ENCODE results near the gene WFDC8. TPM values are rescaled to one million over a fixed set of nuclear protein-coding genes. Genes with fewer than 3 reads are reported as not detected.
"Not testable (repeated sequence)": the region's sequence is repeated elsewhere in the genome, so short reads cannot be mapped to it uniquely, and the experiment has no call there.

The WFDC8 gene
- total RNA-seq, 1 donor from 2014 or later, result not detected

DNA sequence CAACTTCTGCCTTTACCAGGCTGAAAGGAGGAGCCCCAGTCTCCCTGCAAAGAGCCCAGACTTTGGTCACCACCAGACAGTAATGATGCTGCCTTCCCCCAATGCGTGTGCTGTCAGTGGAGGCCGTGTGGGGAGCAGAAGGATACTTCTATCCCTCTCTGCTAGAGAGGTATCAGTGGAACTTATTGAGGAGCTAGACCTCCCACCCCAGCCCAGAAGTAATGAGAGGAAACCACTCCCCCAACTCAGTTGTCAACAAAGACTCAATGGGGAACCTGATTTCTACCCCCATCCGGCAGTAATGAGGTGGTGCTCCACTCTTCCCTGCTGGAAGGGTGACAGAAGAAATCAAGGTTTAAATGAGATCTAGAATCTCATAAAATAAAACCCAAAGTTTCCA lies 4.4 kb upstream of the WFDC8 start:
- no peak overlapping the region for H3K4me3 ChIP-seq (ENCODE audit: low read depth, low read length)
- TF ChIP-seq, protein P1, sequence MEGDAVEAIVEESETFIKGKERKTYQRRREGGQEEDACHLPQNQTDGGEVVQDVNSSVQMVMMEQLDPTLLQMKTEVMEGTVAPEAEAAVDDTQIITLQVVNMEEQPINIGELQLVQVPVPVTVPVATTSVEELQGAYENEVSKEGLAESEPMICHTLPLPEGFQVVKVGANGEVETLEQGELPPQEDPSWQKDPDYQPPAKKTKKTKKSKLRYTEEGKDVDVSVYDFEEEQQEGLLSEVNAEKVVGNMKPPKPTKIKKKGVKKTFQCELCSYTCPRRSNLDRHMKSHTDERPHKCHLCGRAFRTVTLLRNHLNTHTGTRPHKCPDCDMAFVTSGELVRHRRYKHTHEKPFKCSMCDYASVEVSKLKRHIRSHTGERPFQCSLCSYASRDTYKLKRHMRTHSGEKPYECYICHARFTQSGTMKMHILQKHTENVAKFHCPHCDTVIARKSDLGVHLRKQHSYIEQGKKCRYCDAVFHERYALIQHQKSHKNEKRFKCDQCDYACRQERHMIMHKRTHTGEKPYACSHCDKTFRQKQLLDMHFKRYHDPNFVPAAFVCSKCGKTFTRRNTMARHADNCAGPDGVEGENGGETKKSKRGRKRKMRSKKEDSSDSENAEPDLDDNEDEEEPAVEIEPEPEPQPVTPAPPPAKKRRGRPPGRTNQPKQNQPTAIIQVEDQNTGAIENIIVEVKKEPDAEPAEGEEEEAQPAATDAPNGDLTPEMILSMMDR (IDR thresholded peaks at IDR 0.05; ENCODE audit: insufficient read depth, low read length, poor library complexity, severe bottlenecking), result no peak
- H3K27me3 ChIP-seq (ENCODE audit: control insufficient read depth, insufficient read depth, low read length), result peaks cover 3% of the 10 kb centered on the region
- no peak for DNase-seq (ENCODE audit: low read depth)
- H3K36me3 ChIP-seq (ENCODE audit: control insufficient read depth, insufficient read depth, low read length), result no peaks in the 10 kb centered on the region

DNA sequence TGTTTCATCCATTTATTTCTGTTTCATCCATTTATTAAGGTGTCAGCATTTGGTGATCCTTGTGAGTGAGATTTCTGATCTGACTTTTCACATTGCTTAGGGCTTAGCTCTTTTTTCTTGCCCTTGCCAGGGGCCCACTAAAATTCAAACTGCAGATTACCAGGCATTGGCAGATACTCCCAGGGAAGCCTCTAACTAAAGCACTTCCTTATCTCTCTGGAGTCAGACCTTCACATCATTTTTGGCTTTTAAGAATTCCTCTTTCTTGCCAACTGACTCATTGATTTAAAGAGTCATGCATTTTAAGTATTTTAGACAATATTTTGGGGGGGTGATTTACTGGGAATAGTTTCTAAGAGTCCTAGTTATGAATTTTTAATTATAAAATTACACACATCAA lies 2.6 kb upstream of the WFDC8 start:
- TF ChIP-seq, protein P1 (IDR thresholded peaks at IDR 0.05; ENCODE audit: insufficient read depth, low read length, poor library complexity, severe bottlenecking), result no peak
- H3K36me3 ChIP-seq (ENCODE audit: control insufficient read depth, insufficient read depth, low read length), result no peaks in the 10 kb centered on the region
- no peak for DNase-seq (ENCODE audit: low read depth)
- peaks cover 3% of the 10 kb centered on the region for H3K27me3 ChIP-seq (ENCODE audit: control insufficient read depth, insufficient read depth, low read length)
- no peak overlapping the region for H3K4me3 ChIP-seq (ENCODE audit: low read depth, low read length)

DNA sequence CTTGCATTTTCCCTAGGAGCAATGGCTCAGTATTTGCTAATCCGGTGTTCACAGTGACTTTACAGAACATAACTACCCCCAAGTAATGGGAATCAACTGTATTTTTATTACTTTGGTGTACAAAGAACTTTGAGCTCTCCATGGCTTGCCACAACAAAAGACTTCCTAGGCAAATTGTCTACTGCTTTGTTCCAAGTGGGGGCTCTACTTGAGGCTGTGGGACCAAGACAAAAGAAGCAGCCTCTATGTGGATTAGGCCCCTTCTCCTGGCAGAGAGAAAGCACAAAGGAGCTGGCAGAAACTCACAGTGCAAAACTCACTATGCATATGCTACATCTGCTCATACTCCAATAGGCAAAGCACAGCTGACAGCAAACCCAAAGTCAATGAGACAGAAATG lies 853 bp downstream of the WFDC8 start:
- no peaks in the 10 kb centered on the region for H3K36me3 ChIP-seq (ENCODE audit: control insufficient read depth, insufficient read depth, low read length)
- no peak for DNase-seq (ENCODE audit: low read depth)
- TF ChIP-seq, protein P1 (IDR thresholded peaks at IDR 0.05; ENCODE audit: insufficient read depth, low read length, poor library complexity, severe bottlenecking), result no peak
- H3K4me3 ChIP-seq (ENCODE audit: low read depth, low read length), result no peak overlapping the region
- peaks cover 3% of the 10 kb centered on the region for H3K27me3 ChIP-seq (ENCODE audit: control insufficient read depth, insufficient read depth, low read length)

DNA sequence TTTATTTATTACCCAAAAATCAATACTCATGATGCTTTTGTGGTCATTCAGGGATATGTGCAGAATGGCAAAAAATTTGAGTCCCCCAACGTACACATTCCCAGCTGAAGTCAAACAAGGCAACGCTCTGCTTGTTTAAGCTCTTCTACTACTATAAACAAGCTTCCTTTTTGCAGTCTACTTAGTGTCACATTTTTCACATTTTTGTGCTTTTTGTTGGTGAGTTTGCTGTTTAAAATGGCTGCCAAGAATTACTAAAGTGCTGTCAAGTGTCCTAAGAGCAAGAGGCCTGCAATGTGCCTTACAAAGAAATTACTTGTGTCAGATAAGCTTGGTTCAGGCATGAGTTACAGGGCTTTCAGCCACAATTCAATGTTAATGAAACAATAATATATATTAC lies 2.1 kb downstream of the WFDC8 start:
- no peak for DNase-seq (ENCODE audit: low read depth)
- no peaks in the 10 kb centered on the region for H3K36me3 ChIP-seq (ENCODE audit: control insufficient read depth, insufficient read depth, low read length)
- TF ChIP-seq, protein P1 (IDR thresholded peaks at IDR 0.05; ENCODE audit: insufficient read depth, low read length, poor library complexity, severe bottlenecking), result no peak
- H3K4me3 ChIP-seq (ENCODE audit: low read depth, low read length), result no peak overlapping the region
- H3K27me3 ChIP-seq (ENCODE audit: control insufficient read depth, insufficient read depth, low read length), result peaks cover 3% of the 10 kb centered on the region

DNA sequence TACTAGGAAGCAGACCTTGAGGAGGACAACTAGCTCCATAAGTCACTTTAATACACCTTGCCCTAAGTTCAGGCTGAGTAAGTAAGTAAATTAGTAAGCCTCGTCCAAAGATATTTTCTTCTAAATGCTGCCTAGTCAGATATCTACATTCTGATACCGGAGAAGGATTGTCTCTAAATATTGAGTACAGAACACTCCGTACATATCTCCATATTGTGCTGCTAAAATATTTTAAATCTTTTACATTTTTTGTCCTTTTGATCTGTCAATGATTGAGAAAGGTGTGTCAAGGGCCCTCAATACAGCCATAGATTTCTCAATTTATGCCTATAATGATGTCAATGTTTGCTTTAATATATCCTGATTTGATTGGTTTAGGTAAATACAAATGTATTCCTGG lies 3.2 kb downstream of the WFDC8 start:
- TF ChIP-seq, protein P1 (IDR thresholded peaks at IDR 0.05; ENCODE audit: insufficient read depth, low read length, poor library complexity, severe bottlenecking), result no peak
- H3K4me3 ChIP-seq (ENCODE audit: low read depth, low read length), result no peak overlapping the region
- DNase-seq (ENCODE audit: low read depth), result no peak
- peaks cover 3% of the 10 kb centered on the region for H3K27me3 ChIP-seq (ENCODE audit: control insufficient read depth, insufficient read depth, low read length)
- no peaks in the 10 kb centered on the region for H3K36me3 ChIP-seq (ENCODE audit: control insufficient read depth, insufficient read depth, low read length)

DNA sequence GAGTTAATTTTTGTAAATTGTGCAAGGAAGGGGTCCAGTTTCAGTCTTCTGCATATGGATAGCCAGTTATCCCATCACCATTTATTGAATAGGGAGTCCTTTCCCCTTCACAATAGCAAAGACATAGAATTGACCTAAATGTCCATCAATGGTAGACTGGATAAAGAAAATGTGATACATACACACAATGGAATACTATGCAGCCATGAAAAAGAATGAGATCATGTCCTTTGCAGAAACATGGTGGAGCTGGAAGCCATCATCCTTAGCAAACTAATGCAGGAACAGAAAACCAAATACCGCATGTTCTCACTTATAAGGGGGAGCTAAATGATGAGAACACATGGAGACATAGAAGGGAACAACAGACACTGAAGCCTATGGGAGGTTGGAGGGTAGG lies 9.4 kb downstream of the WFDC8 start:
- not testable (repeated sequence) for DNase-seq (ENCODE audit: low read depth); H3K36me3 ChIP-seq (ENCODE audit: control insufficient read depth, insufficient read depth, low read length); H3K27me3 ChIP-seq (ENCODE audit: control insufficient read depth, insufficient read depth, low read length); H3K4me3 ChIP-seq (ENCODE audit: low read depth, low read length)

Measured in kidney epithelial cell (primary cell).